Lower leg skin (tissue), 3 donors: ENCODE data around the gene PIK3IP1.

Experiments used
- CTCF ChIP-seq, 3 donors: fragments of 450-650 bp; IDR thresholded peaks; one replicate each; pipeline ENCODE4 v1.5.1; 2016; ENCODE audit warnings: antibody characterized with exemption in 3 of 3, mild to moderate bottlenecking in 3 of 3, moderate library complexity in 2 of 3
- POLR2A ChIP-seq, 2 donors: fragments of 450-650 bp; IDR thresholded peaks; one replicate each; pipeline ENCODE4 v1.6.1; 2016 to 2017; ENCODE audit warnings: antibody characterized with exemption in 2 of 2, mild to moderate bottlenecking in 1 of 2, moderate library complexity in 1 of 2

DNA sequence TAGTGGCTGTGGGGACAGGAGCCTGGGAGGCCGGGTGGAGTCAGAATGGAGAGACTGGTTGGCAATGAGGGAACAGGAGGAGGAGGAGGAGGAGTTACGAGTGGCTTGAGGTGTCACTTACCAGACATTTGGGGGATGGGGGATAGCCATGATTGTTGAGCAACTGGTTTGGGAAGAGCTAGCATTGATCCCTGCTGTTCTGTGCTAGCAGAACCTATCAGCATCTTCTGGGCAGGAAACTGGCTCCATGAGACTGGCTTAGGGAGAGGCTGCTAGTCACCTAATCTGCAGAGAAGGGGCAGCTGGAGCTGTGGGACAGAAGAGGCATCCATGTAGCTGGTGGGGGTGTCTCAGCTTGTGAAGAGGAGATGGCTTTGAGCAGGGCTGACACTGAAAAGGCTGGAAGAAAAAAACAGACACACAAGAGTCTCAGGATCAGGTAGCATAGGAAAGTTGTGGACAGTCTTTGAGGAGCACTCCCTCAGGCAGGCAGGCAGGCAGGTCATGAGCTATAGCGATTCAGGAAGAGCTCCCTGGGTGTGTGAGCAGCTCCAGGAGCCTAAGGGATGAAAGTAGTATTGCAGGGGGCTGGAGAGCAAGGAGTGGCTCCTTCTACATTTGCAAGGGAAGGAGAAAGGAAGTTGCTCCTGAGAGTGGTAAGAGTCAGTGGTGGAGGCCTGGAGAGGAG is 22.3 kb downstream of the PIK3IP1 start:
- TF ChIP-seq POLR2A (IDR thresholded peaks at IDR 0.05) (no peak), CTCF (IDR thresholded peaks at IDR 0.05) (no peak)
